NCI-H2196 (cell line): Measurements from ENCODE around the gene HACE1.
A peak's percentile ranks its signal among the peaks of the same experiment; 100 is the strongest.
"Not testable (repeated sequence)": the region's sequence is repeated elsewhere in the genome, so short reads cannot be mapped to it uniquely, and the experiment has no call there.

Experiments used
- DNase-seq: peaks from one replicate; lab custom pipeline; 2025; ENCODE audit not compliant: unreplicated experiment; lab: John Stamatoyannopoulos, UW

HACE1 gene

GRCh38 chr6:104739124-104739523 is 120.6 kb downstream of the HACE1 start:
- not testable (repeated sequence) for DNase-seq

GRCh38 chr6:104737567-104737966 is 122.2 kb downstream of the HACE1 start:
- DNase-seq = not testable (repeated sequence)

- DNase-seq = no peak
Measured at GRCh38 chr6:104736545-104736944, 123.2 kb downstream of the HACE1 start.

- no peak for DNase-seq
Measured at GRCh38 chr6:104730450-104730849, 129.3 kb downstream of the HACE1 start.

GRCh38 chr6:104729433-104729832 is 130.3 kb downstream of the HACE1 start:
- DNase-seq = no peak

GRCh38 chr6:104728448-104728847 is 131.3 kb downstream of the HACE1 start:
- DNase-seq = no peak

GRCh38 chr6:104718672-104719071 is 141.0 kb downstream of the HACE1 start:
- DNase-seq = no peak

- DNase-seq = no peak
Measured at GRCh38 chr6:104716858-104717257, 142.9 kb downstream of the HACE1 start.

- DNase-seq = no peak
Measured at GRCh38 chr6:104714796-104715195, 144.9 kb downstream of the HACE1 start.

GRCh38 chr6:104713982-104714381 is 145.7 kb downstream of the HACE1 start:
- DNase-seq = no peak

GRCh38 chr6:104711371-104711770 is 148.3 kb downstream of the HACE1 start:
- peak; percentile 21 for DNase-seq

- DNase-seq = no peak
Measured at GRCh38 chr6:104710543-104711335, 149.0 kb downstream of the HACE1 start.

- DNase-seq = no peak
Measured at GRCh38 chr6:104705916-104706442, 153.7 kb downstream of the HACE1 start.

- DNase-seq = no peak
Measured at GRCh38 chr6:104705095-104705707, 154.5 kb downstream of the HACE1 start.

GRCh38 chr6:104704191-104704590 is 155.5 kb downstream of the HACE1 start:
- no peak for DNase-seq

- DNase-seq = no peak
Measured at GRCh38 chr6:104702126-104702841, 157.4 kb downstream of the HACE1 start.

GRCh38 chr6:104700371-104701185 is 159.1 kb downstream of the HACE1 start:
- no peak for DNase-seq

GRCh38 chr6:104699593-104700329 is 160.0 kb downstream of the HACE1 start:
- no peak for DNase-seq

GRCh38 chr6:104698979-104699378 is 160.7 kb downstream of the HACE1 start:
- no peak for DNase-seq

GRCh38 chr6:104692008-104692407 is 167.7 kb downstream of the HACE1 start:
- DNase-seq = no peak
